ENCODE measurements around the gene RIMBP3C. TPM values are rescaled to one million over a fixed set of nuclear protein-coding genes. Genes with fewer than 3 reads are reported as not detected.

Gene RIMBP3C
- total RNA-seq, 1 donor from 2014 or later: 0.23 TPM

DNA sequence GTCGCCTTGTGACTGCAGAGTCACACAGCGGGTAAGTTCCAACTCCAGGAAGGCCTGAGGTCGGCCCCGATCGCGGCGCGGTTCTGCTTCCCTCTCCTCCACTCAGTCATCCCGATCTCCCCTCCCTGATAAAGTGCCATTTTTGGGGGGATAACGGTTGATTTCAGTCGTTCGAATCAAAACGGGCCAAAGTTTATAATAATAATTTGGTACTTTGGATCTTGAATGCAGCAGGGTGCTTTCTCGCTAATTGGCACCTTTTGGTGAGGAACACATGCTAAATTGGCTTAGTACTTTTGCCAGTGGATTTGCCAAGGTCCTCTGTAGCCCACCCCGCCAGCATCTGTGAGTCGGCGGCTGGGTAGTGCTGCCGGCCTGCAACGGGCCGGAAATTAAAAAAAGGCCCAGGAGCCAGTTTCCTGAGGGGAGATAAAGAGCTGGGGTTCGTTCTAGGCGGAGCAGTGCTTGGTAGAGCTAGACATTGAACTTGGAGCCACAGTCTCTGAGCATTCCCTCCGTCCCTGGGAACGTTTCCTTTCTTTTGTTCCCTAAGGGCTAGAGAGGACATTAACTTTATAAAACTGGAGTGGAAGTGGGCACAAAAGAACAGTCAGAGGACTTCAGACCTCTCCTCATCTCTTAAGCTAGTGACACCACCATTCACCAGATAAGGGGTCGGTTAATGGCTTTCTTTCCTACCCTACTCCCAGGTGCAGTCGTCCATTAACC is 17.2 kb upstream of the RIMBP3C start:
- Histone ChIP-seq H3K9me3 (ENCODE audit: insufficient read depth, low read depth, low read length) (no peaks in the 10 kb centered on the region), H2AFZ (ENCODE audit: low read depth, low read length) (peak overlapping the region; percentile 79), H4K20me1 (ENCODE audit: insufficient read depth, low read length) (peaks cover 56% of the 10 kb centered on the region), H3K79me2 (ENCODE audit: insufficient read depth, low read length) (peaks cover 63% of the 10 kb centered on the region), H3K27me3 (ENCODE audit: insufficient read depth, low read length) (no peaks in the 10 kb centered on the region), H3K4me2 (ENCODE audit: low read length) (peak overlapping the region; percentile 92), H3K4me1 (ENCODE audit: insufficient read depth, low read length) (peaks cover 16% of the 10 kb centered on the region), H3K9ac (ENCODE audit: low read length) (peak overlapping the region; percentile 98), H3K4me3 (ENCODE audit: insufficient read depth, low read depth, low read length) (peak overlapping the region; percentile 89), H3K27ac (ENCODE audit: low read depth, low read length) (peak overlapping the region; percentile 96), H3K36me3 (ENCODE audit: insufficient read depth, low read length) (no peaks in the 10 kb centered on the region)
- H3K27ac Mint-ChIP-seq (ENCODE audit: unreplicated experiment): peak overlapping the region; percentile 95
- no peaks in the 10 kb centered on the region for H3K27me3 Mint-ChIP-seq (ENCODE audit: low read depth, unreplicated experiment)
- FAIRE-seq: no peak
- H3K4me1 Mint-ChIP-seq (ENCODE audit: low read depth, unreplicated experiment): peaks cover 36% of the 10 kb centered on the region
- peaks cover 2% of the 10 kb centered on the region for H3K36me3 Mint-ChIP-seq (ENCODE audit: low read depth, unreplicated experiment)
- peak overlapping the region; percentile 96 for H3K4me3 Mint-ChIP-seq (ENCODE audit: unreplicated experiment)
- H3K9me3 Mint-ChIP-seq (ENCODE audit: unreplicated experiment): no peaks in the 10 kb centered on the region
- TF ChIP-seq EZH2 (IDR thresholded peaks at IDR 0.05; ENCODE audit: insufficient read depth, low read length) (no peak), CTCF (IDR thresholded peaks at IDR 0.05; ENCODE audit: insufficient read depth, low read depth, low read length) (no peak)
- peak; percentile 22 for DNase-seq (ENCODE audit: low read depth)

- Histone ChIP-seq H4K20me1 (ENCODE audit: insufficient read depth, low read length) (peaks cover 48% of the 10 kb centered on the region), H3K9me3 (ENCODE audit: insufficient read depth, low read depth, low read length) (no peaks in the 10 kb centered on the region), H3K4me1 (ENCODE audit: insufficient read depth, low read length) (peaks cover 16% of the 10 kb centered on the region), H3K4me3 (ENCODE audit: insufficient read depth, low read depth, low read length) (peak within 1 kb of the TSS; percentile 89), H3K4me2 (ENCODE audit: low read length) (peak within 1 kb of the TSS; percentile 92), H2AFZ (ENCODE audit: low read depth, low read length) (peak within 1 kb of the TSS; percentile 79), H3K36me3 (ENCODE audit: insufficient read depth, low read length) (no peaks in the 10 kb centered on the region), H3K27me3 (ENCODE audit: insufficient read depth, low read length) (no peaks in the 10 kb centered on the region), H3K9ac (ENCODE audit: low read length) (peak within 1 kb of the TSS; percentile 98), H3K79me2 (ENCODE audit: insufficient read depth, low read length) (peaks cover 55% of the 10 kb centered on the region), H3K27ac (ENCODE audit: low read depth, low read length) (peak within 1 kb of the TSS; percentile 96)
- peak; percentile 63 for DNase-seq (ENCODE audit: low read depth)
- H3K4me3 Mint-ChIP-seq (ENCODE audit: unreplicated experiment): peak within 1 kb of the TSS; percentile 96
- TF ChIP-seq CTCF (IDR thresholded peaks at IDR 0.05; ENCODE audit: insufficient read depth, low read depth, low read length) (no peak), EZH2 (IDR thresholded peaks at IDR 0.05; ENCODE audit: insufficient read depth, low read length) (no peak)
- H3K9me3 Mint-ChIP-seq (ENCODE audit: unreplicated experiment): no peaks in the 10 kb centered on the region
- H3K36me3 Mint-ChIP-seq (ENCODE audit: low read depth, unreplicated experiment): peaks cover 2% of the 10 kb centered on the region
- peaks cover 28% of the 10 kb centered on the region for H3K4me1 Mint-ChIP-seq (ENCODE audit: low read depth, unreplicated experiment)
- H3K27me3 Mint-ChIP-seq (ENCODE audit: low read depth, unreplicated experiment): no peaks in the 10 kb centered on the region
- peak within 1 kb of the TSS; percentile 95 for H3K27ac Mint-ChIP-seq (ENCODE audit: unreplicated experiment)
- FAIRE-seq: no peak
Observed at GRCh38 chr22:21567456-21568346, 16.4 kb upstream of the RIMBP3C start, which contains the start of gene UBE2L3. Gene UBE2L3 (plus strand): TSS chr22:21567714. CDS start chr22:21567745, 31 bp downstream.

Data from astrocyte (in vitro differentiated cells and primary cell).